GM13977 (cell line): ENCODE data around the gene ETFA.
"Not testable (repeated sequence)": the region's sequence is repeated elsewhere in the genome, so short reads cannot be mapped to it uniquely, and the experiment has no call there.

Experiments used
- DNase-seq: peaks from one replicate; pipeline ENCODE4 v3.0.0; 2012; ENCODE audit warnings: low spot score
- CTCF ChIP-seq: IDR thresholded peaks from 2 replicates; pipeline ENCODE4 v1.5.1; 2012; ENCODE audit warnings: mild to moderate bottlenecking, control low read depth; ENCODE audit not compliant: insufficient read depth; ENCODE audit errors: extremely low read depth, missing control alignments
- in situ Hi-C: fragments of 300-500 bp; cut with MboI; formaldehyde crosslinking; loops from one replicate; pipeline ENCODE4 v1.12.0; 2022; ENCODE audit warnings: low sequenced_read_pairs, low pct_unique_long_range_greater_than_20kb, mixed read lengths, inconsistent platforms; ENCODE audit not compliant: unreplicated experiment

Gene ETFA

GRCh38 chr15:76274821-76275220 lies 36.4 kb downstream of the ETFA start:
- TF ChIP-seq CTCF, result no peak
- in situ Hi-C loops, result no loop called here
- no peak for DNase-seq

GRCh38 chr15:76274226-76274625 lies 37.0 kb downstream of the ETFA start:
- TF ChIP-seq CTCF, result no peak
- in situ Hi-C loops, result no loop called here
- DNase-seq, result no peak

DNA sequence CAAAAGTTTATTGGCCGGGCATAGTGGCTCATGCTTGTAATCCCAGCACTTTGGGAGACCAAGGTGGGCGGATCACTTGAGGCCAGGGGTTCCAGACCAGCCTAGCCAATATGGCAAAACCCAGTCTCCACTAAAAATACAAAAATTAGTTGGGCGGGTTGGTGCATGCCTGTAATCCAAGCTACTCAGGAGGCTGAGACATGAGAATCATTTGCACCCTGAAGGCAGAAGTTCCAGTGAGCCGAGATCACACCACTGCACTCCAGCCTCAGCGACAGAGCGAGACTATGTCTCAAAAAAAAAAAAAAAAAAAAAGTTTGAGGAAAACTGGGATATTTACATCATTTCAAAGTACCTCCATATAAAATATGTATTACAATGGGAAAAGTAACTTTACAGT lies 40.4 kb downstream of the ETFA start:
- DNase-seq, result no peak
- in situ Hi-C loops, result no loop called here
- TF ChIP-seq CTCF, result no peak

GRCh38 chr15:76267077-76267476 lies 44.2 kb downstream of the ETFA start:
- in situ Hi-C loops, result no loop called here
- TF ChIP-seq CTCF, result no peak
- no peak for DNase-seq

DNA sequence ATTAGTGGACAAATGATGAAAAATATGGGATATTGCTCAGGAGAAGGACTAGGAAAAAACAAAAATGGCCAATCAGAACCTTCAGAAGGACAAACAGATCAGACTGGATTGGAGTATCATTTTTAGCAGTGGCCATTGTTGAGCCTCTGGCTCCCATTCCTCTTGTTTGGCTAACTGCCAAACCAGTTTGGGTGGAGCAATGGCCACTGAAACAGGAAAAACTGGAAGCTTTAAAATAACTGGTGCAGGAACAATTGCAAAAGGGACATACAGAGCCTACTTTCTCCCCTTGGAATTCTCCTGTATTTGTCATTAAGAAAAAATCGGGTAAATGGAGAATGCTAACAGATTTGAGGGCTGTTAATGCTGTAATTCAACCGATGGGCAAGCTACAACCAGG lies 45.5 kb downstream of the ETFA start:
- in situ Hi-C loops, result not testable (repeated sequence)

DNA sequence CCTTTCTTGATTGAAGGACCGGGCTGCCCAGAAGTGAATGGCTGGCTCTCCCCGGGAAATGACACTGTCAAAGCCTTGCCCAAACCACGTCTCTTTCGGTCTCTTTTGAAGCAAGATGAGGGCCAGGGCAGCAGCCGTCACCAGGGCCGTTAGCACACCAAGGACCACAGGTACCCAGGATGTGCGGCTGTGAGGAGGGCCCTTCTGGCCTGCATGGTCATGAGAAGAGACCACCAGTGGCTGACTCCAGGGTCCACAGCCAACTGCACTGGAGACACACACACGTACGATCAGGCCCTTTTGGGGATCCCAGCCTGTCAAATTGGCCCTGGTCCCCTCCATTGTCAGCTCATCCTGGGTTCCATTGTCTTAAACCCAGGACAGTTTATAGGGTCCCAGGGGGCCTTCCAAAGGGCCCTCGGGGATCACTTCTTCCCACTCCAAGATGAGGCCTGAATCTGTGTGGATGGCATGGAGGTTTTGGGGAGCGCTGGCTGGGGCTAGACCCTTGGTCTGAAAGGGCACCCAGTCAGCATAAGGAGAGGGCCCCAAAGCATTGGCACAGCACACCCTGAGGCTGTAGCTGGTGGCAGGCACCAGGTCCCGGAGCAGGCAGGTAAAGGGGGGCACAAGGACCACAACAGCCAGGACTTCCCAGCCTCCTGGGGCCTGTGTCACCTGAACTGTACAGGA lies 50.9 kb downstream of the ETFA start:
- no peak for TF ChIP-seq CTCF
- in situ Hi-C loops, result no loop called here
- no peak for DNase-seq

More for the DNA sequence above, 45.5 kb downstream of the ETFA start:
- not testable (repeated sequence) for DNase-seq

DNA sequence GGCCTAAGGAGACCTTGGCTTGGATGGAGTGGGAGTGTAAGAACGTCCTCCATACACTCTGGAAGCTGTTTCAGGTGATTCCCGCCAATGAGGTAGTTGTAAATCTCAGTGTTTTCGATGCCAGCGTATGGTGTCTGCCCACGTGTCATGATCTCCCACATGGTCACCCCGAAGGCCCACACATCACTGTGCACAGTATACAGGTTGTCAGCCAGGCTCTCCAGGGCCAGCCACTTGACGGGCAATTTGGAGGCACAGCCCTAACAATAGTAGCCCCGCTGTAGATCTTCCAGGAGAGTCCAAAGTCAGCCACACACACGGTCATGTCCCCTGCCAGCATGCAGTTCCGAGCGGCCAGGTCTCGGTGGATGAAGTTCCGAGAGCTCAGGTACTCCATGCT lies 51.9 kb downstream of the ETFA start:
- in situ Hi-C loops, result no loop called here
- no peak for TF ChIP-seq CTCF
- DNase-seq, result no peak
